NCI-H82 treated with DMSO at 0.1 percent for 48 hours (cell line): ENCODE data around the gene MYBPC2.
A peak's percentile ranks its signal among the peaks of the same experiment; 100 is the strongest.

Experiments
- DNase-seq: peaks from one replicate; lab custom pipeline; 2025; ENCODE audit not compliant: unreplicated experiment; lab: John Stamatoyannopoulos, UW

Gene MYBPC2

GRCh38 chr19:50496189-50497021 is 63.7 kb downstream of the MYBPC2 start:
- DNase-seq, result no peak

GRCh38 chr19:50497022-50497405 is 64.3 kb downstream of the MYBPC2 start:
- DNase-seq, result no peak

GRCh38 chr19:50498219-50499056 is 65.7 kb downstream of the MYBPC2 start:
- DNase-seq, result no peak

GRCh38 chr19:50500060-50500752 is 67.5 kb downstream of the MYBPC2 start:
- DNase-seq, result peak; percentile 5

GRCh38 chr19:50500753-50501151 is 68.1 kb downstream of the MYBPC2 start:
- no peak for DNase-seq

- DNase-seq, result no peak
Measured at GRCh38 chr19:50501186-50501567, 68.5 kb downstream of the MYBPC2 start.

- DNase-seq, result no peak
Measured at GRCh38 chr19:50501568-50502475, 69.1 kb downstream of the MYBPC2 start.

- DNase-seq, result no peak
Measured at GRCh38 chr19:50505856-50506611, 73.3 kb downstream of the MYBPC2 start.

- no peak for DNase-seq
Measured at GRCh38 chr19:50506700-50507099, 74.0 kb downstream of the MYBPC2 start.

- no peak for DNase-seq
Measured at GRCh38 chr19:50507376-50507775, 74.7 kb downstream of the MYBPC2 start.

- no peak for DNase-seq
Measured at GRCh38 chr19:50508843-50509190, 76.1 kb downstream of the MYBPC2 start.

- DNase-seq, result no peak
Measured at GRCh38 chr19:50509366-50509765, 76.7 kb downstream of the MYBPC2 start.

GRCh38 chr19:50510121-50510670 is 77.5 kb downstream of the MYBPC2 start:
- no peak for DNase-seq

- DNase-seq, result peak; percentile 27
Measured at GRCh38 chr19:50510700-50511068, 78.0 kb downstream of the MYBPC2 start.

GRCh38 chr19:50511069-50511822 is 78.6 kb downstream of the MYBPC2 start, which contains the start of gene JOSD2:
Gene JOSD2 (minus strand): TSS chr19:50511191. CDS start chr19:50510431, 760 bp downstream.
- peak; percentile 93 for DNase-seq

- DNase-seq, result no peak
Measured at GRCh38 chr19:50512112-50512998, 79.7 kb downstream of the MYBPC2 start.

- no peak for DNase-seq
Measured at GRCh38 chr19:50512999-50513745, 80.5 kb downstream of the MYBPC2 start.
